GM12875 (cell line): Measurements from ENCODE around the gene LRRFIP2.

Source experiments
- H3K4me3 ChIP-seq: one replicate; pipeline ENCODE4 v1.5.1; 2011; ENCODE audit warnings: low read depth, low read length, control low read depth
- TF ChIP-seq, protein P1 (sequence below): IDR thresholded peaks from 2 replicates; pipeline ENCODE4 v1.5.1; 2011; ENCODE audit warnings: low read depth, mild to moderate bottlenecking, control low read depth, inconsistent platforms, low read length, moderate library complexity, borderline replicate concordance; ENCODE audit not compliant: insufficient read depth

LRRFIP2 gene

GRCh38 chr3:37093481-37093880 is 80.9 kb downstream of the LRRFIP2 start:
- TF ChIP-seq, protein P1, sequence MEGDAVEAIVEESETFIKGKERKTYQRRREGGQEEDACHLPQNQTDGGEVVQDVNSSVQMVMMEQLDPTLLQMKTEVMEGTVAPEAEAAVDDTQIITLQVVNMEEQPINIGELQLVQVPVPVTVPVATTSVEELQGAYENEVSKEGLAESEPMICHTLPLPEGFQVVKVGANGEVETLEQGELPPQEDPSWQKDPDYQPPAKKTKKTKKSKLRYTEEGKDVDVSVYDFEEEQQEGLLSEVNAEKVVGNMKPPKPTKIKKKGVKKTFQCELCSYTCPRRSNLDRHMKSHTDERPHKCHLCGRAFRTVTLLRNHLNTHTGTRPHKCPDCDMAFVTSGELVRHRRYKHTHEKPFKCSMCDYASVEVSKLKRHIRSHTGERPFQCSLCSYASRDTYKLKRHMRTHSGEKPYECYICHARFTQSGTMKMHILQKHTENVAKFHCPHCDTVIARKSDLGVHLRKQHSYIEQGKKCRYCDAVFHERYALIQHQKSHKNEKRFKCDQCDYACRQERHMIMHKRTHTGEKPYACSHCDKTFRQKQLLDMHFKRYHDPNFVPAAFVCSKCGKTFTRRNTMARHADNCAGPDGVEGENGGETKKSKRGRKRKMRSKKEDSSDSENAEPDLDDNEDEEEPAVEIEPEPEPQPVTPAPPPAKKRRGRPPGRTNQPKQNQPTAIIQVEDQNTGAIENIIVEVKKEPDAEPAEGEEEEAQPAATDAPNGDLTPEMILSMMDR, result no peak
- no peak overlapping the region for H3K4me3 ChIP-seq

DNA sequence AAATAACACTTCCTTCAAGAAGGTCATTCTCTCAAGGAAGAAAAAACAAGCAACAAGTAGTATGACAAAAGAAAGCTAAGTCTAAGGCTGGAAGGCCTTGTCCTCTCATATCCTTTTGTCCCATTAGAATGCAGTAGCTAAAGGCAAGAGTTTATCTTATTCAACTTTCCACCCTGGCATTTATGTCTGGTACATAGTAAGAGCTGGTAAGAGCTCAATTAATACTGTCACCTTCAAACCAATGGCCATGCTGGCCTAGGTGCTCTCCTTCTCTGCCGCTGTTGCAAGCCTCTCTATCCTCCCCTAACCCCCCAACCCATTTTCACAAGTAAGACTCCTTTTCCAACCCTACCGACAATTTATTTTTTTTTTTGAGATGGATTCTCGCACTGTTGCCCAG is 81.9 kb downstream of the LRRFIP2 start:
- TF ChIP-seq, protein P1, result no peak
- H3K4me3 ChIP-seq, result no peak overlapping the region

GRCh38 chr3:37087870-37088269 is 86.5 kb downstream of the LRRFIP2 start:
- TF ChIP-seq, protein P1, result no peak

GRCh38 chr3:37086918-37087317 is 87.5 kb downstream of the LRRFIP2 start:
- TF ChIP-seq, protein P1, result no peak
- no peak overlapping the region for H3K4me3 ChIP-seq

More at GRCh38 chr3:37087870-37088269, 86.5 kb downstream of the LRRFIP2 start:
- no peak overlapping the region for H3K4me3 ChIP-seq

GRCh38 chr3:37082317-37082716 is 92.1 kb downstream of the LRRFIP2 start:
- TF ChIP-seq, protein P1, result no peak
- H3K4me3 ChIP-seq, result no peak overlapping the region

GRCh38 chr3:37075955-37076354 is 98.4 kb downstream of the LRRFIP2 start:
- TF ChIP-seq, protein P1, result no peak
- H3K4me3 ChIP-seq, result no peak overlapping the region

DNA sequence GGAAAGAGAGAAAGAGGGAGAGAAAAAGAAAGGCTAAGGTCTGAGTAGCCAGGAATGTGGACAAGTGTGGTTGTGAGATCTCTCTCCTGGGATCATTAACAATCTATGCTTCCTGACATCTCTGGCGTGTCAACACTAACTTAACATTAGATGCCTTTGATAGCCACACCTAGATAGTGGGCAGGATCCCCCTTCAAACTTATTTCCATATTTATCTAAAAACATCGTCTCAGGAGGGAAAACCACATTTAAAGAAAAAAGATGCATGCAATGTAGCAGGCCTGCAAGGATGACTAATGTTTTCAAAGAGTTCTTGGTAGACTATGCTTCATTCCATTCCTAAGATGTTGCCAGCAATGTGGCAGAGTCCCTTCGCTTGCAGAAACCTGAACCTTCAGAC is 100.2 kb downstream of the LRRFIP2 start:
- TF ChIP-seq, protein P1, result no peak
- H3K4me3 ChIP-seq, result no peak overlapping the region
